ENCODE measurements around the gene FBLIM1.
A peak's percentile ranks its signal among the peaks of the same experiment; 100 is the strongest.

FBLIM1 gene

DNA sequence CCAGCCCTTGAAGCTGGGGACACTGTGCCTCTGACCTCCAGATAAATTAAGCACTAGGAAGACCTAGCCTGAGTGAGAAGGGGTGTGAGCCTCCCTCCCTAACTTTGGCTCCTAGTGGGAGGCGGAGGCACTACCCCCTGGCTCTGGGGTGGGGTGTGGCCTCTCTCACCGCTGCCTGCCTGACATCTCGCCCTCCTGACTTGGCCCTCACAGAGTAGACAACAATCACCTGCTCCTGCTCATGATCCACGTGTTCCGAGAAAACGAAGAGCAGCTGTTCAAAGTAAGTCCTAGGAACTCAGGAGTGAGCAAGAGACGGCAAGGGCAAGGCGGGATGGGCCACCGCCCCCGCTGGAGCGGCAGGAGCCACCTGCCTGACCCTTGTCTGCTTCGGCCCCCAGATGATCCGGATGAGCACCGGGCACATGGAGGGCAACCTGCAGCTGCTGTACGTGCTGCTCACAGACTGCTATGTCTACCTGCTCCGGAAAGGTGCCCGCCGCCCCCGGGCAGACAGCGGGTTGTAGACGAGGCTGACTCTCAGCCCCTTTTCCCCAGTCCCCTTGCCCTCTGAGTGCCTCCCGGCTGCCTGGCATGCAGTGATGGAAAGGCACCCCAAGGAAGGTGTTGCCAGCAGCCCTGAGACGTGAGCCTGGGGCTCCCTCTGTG lies 30.6 kb upstream of the FBLIM1 start:
- no peaks in the 10 kb centered on the region for H3K27me3 ChIP-seq (ENCODE audit: insufficient read depth, low read depth, severe bottlenecking)
- H3K9me3 ChIP-seq (ENCODE audit: severe bottlenecking), result no peaks in the 10 kb centered on the region
- TF ChIP-seq, protein P1, sequence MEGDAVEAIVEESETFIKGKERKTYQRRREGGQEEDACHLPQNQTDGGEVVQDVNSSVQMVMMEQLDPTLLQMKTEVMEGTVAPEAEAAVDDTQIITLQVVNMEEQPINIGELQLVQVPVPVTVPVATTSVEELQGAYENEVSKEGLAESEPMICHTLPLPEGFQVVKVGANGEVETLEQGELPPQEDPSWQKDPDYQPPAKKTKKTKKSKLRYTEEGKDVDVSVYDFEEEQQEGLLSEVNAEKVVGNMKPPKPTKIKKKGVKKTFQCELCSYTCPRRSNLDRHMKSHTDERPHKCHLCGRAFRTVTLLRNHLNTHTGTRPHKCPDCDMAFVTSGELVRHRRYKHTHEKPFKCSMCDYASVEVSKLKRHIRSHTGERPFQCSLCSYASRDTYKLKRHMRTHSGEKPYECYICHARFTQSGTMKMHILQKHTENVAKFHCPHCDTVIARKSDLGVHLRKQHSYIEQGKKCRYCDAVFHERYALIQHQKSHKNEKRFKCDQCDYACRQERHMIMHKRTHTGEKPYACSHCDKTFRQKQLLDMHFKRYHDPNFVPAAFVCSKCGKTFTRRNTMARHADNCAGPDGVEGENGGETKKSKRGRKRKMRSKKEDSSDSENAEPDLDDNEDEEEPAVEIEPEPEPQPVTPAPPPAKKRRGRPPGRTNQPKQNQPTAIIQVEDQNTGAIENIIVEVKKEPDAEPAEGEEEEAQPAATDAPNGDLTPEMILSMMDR (IDR thresholded peaks at IDR 0.05; ENCODE audit: low read depth, low read length), result no peak
- peaks cover 76% of the 10 kb centered on the region for H3K36me3 ChIP-seq
- peak overlapping the region; percentile 93 for H3K27ac ChIP-seq
- no peak overlapping the region for H3K4me3 ChIP-seq (ENCODE audit: low read depth, low read length)
- no peak for DNase-seq

DNA sequence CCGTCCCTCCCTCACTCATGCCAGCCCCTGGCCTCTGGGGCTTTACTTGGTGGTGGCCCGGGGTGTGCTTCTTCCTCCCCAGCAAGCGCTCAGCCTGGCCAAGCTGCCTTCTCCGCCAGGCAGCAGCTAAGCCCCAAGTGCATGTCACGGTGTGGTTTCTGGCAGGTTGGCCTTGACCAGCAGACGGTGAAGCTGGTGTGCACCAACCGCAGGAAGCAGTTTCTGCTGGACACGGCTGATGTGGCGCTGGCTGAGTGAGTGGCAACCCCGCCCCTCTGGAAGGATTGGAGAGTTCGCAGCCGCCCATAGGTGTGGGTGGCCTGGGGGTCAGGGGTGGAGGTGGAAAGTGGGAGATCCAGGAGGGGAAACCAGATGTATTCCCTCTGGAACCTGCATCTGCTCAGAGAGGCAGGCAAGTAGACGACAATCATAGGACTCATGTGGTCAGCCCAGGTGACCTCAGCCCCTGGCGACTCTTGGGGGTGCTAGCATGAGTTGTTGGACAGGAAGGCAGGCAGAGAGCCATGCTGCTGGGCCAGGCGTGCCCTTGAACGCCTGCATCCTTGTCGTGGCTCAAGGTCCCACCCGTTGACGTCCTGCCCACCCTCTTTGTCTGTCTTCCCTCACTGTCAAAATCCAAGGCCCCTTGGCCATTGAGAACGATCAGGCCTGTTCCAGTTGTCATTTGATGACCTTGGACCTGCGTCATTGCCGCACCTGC lies 29.5 kb upstream of the FBLIM1 start:
- H3K27me3 ChIP-seq (ENCODE audit: insufficient read depth, low read depth, severe bottlenecking), result no peaks in the 10 kb centered on the region
- H3K36me3 ChIP-seq, result peaks cover 85% of the 10 kb centered on the region
- no peak for DNase-seq
- TF ChIP-seq, protein P1 (IDR thresholded peaks at IDR 0.05; ENCODE audit: low read depth, low read length), result no peak
- no peak overlapping the region for H3K27ac ChIP-seq
- H3K9me3 ChIP-seq (ENCODE audit: severe bottlenecking), result no peaks in the 10 kb centered on the region
- H3K4me3 ChIP-seq (ENCODE audit: low read depth, low read length), result no peak overlapping the region

DNA sequence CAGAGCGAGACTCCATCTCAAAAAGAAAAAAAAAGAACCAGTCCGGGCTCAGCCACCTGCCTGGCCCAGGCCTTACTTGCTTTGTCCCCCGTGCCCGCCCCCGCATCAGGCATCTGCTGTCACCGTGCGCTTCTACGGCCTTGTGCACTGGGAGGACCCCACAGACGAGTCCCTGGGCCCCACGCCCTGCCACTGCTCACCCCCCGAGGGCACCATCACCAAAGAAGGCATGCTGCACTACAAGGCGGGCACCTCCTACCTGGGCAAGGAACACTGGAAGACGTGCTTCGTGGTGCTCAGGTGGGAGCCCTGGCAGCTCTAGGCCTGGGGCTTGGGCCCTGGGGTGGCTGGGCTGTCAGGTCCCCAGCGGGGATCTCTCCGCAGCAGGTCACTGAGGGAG lies 28.2 kb upstream of the FBLIM1 start:
- Histone ChIP-seq H3K9me3 (ENCODE audit: severe bottlenecking) (no peaks in the 10 kb centered on the region), H3K4me3 (ENCODE audit: low read depth, low read length) (no peak overlapping the region), H3K27ac (no peak overlapping the region), H3K27me3 (ENCODE audit: insufficient read depth, low read depth, severe bottlenecking) (no peaks in the 10 kb centered on the region), H3K36me3 (peaks cover 90% of the 10 kb centered on the region)
- no peak for DNase-seq
- TF ChIP-seq, protein P1 (IDR thresholded peaks at IDR 0.05; ENCODE audit: low read depth, low read length), result no peak

DNA sequence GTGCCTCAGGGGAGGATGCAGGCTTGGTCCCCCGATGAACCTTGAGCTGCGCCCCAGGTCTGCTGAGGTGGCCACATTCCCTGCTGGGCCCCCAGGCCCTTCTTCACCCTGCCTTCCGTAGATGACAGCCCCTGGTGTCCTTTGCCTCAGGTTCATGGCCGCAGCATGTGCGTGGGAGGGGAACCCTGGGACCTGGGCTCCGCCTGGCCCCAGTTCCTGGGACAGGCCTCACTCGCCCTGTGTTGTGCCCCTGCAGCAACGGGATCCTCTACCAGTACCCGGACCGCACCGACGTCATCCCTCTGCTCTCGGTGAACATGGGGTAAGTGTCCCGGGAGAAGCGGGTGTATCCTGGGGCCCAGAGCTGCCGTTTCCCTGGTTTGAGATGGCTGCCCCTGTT lies 27.7 kb upstream of the FBLIM1 start:
- Histone ChIP-seq H3K27ac (no peak overlapping the region), H3K9me3 (ENCODE audit: severe bottlenecking) (no peaks in the 10 kb centered on the region), H3K4me3 (ENCODE audit: low read depth, low read length) (no peak overlapping the region), H3K36me3 (peaks cover 85% of the 10 kb centered on the region), H3K27me3 (ENCODE audit: insufficient read depth, low read depth, severe bottlenecking) (no peaks in the 10 kb centered on the region)
- DNase-seq, result no peak
- TF ChIP-seq, protein P1 (IDR thresholded peaks at IDR 0.05; ENCODE audit: low read depth, low read length), result no peak

DNA sequence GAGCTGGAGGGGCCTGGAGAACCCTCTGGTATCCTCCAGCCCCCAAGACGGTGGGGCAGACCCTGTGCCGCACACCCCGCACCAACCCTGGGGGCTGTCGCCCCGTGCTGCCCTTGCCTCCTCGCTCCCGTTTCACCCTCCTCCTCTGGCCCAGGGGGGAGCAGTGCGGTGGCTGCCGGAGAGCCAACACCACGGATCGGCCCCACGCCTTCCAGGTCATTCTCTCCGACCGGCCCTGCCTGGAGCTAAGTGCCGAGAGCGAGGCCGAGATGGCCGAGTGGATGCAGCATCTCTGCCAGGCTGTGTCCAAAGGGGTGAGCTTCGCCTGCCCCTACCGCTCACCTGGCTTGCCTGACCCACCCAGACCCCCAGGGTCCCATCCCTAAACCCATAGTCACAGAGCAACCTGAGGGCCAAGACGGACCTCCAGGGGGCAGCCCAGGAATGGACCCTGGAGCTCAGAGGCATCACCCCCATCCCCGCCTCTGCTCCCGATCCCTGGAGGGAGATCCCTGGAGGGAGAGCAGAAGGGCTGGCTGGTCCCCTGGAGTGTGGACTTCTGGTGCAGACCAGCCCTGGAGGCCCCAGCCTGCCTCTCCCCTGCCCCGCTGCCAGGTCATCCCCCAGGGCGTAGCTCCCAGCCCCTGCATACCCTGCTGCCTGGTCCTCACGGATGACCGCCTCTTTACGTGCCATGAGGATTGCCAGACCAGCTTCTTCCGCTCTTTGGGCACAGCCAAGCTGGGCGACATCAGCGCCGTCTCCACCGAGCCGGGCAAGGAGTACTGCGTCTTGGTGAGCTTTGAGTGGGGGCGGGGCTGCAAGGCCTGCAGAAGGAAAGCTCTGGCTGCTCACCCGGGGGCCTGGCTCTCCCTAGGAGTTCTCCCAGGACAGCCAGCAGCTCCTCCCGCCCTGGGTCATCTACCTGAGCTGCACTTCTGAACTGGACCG lies 26.6 kb upstream of the FBLIM1 start:
- Histone ChIP-seq H3K36me3 (peaks cover 74% of the 10 kb centered on the region), H3K27ac (no peak overlapping the region), H3K9me3 (ENCODE audit: severe bottlenecking) (no peaks in the 10 kb centered on the region), H3K27me3 (ENCODE audit: insufficient read depth, low read depth, severe bottlenecking) (no peaks in the 10 kb centered on the region), H3K4me3 (ENCODE audit: low read depth, low read length) (no peak overlapping the region)
- DNase-seq, result no peak
- TF ChIP-seq, protein P1 (IDR thresholded peaks at IDR 0.05; ENCODE audit: low read depth, low read length), result no peak

All from WERI-Rb-1 (cell line).